ENCODE data around the gene MOSPD2.
A peak's percentile ranks its signal among the peaks of the same experiment; 100 is the strongest.

MOSPD2 gene

GRCh38 chrX:14903891-14904290 is 30.7 kb downstream of the MOSPD2 start (continued):
- TF ChIP-seq CSRNP3 (CRISPR knock-in tag; IDR thresholded peaks at IDR 0.05) (no peak), TOX (CRISPR knock-in tag; IDR thresholded peaks at IDR 0.05; ENCODE audit: borderline replicate concordance) (no peak), POU6F1 (CRISPR knock-in tag; IDR thresholded peaks at IDR 0.05; ENCODE audit: borderline replicate concordance, low read depth) (no peak), ISL1 (CRISPR knock-in tag; IDR thresholded peaks at IDR 0.05) (no peak), ZFP3 (CRISPR knock-in tag; IDR thresholded peaks at IDR 0.05) (no peak)

- ATAC-seq, result no peak
- TF ChIP-seq RARB (CRISPR knock-in tag; IDR thresholded peaks at IDR 0.05) (no peak), ZNF70 (CRISPR knock-in tag; IDR thresholded peaks at IDR 0.05) (no peak), PATZ1 (CRISPR knock-in tag; IDR thresholded peaks at IDR 0.05; ENCODE audit: borderline replicate concordance) (no peak), GLIS3 (CRISPR knock-in tag; IDR thresholded peaks at IDR 0.05) (no peak), ZFP30 (CRISPR knock-in tag; IDR thresholded peaks at IDR 0.05) (no peak), ZFP3 (CRISPR knock-in tag; IDR thresholded peaks at IDR 0.05) (no peak), ARNTL (CRISPR knock-in tag; IDR thresholded peaks at IDR 0.05; ENCODE audit: borderline replicate concordance, low read depth) (no peak)
Measured at GRCh38 chrX:14913241-14913640, 40.0 kb downstream of the MOSPD2 start.

- no peak for ATAC-seq
- TF ChIP-seq PPARA (CRISPR knock-in tag; IDR thresholded peaks at IDR 0.05; ENCODE audit: borderline replicate concordance) (no peak), TCF4 (CRISPR knock-in tag; IDR thresholded peaks at IDR 0.05; ENCODE audit: borderline replicate concordance) (no peak), BACH2 (CRISPR knock-in tag; IDR thresholded peaks at IDR 0.05; ENCODE audit: borderline replicate concordance) (no peak), SNAI2 (CRISPR knock-in tag; IDR thresholded peaks at IDR 0.05) (no peak), ARNTL (CRISPR knock-in tag; IDR thresholded peaks at IDR 0.05; ENCODE audit: borderline replicate concordance, low read depth) (no peak)
Measured at GRCh38 chrX:14915596-14915995, 42.4 kb downstream of the MOSPD2 start.

GRCh38 chrX:14916017-14916674 is 42.9 kb downstream of the MOSPD2 start:
- TF ChIP-seq ZNF70 (CRISPR knock-in tag; IDR thresholded peaks at IDR 0.05), result no peak
- TF ChIP-seq ISL1 (CRISPR knock-in tag; IDR thresholded peaks at IDR 0.05), result peak; percentile 33; the same call in 1 of the 2 replicates
- ATAC-seq, result peak; percentile 71

GRCh38 chrX:14919407-14919806 is 46.2 kb downstream of the MOSPD2 start:
- ATAC-seq, result no peak
- TF ChIP-seq ZNF565 (CRISPR knock-in tag; conservative IDR thresholded peaks at IDR 0.05; ENCODE audit: low read depth), result no peak

GRCh38 chrX:14920196-14920595 is 47.0 kb downstream of the MOSPD2 start:
- ATAC-seq, result no peak
- no peak for TF ChIP-seq PATZ1 (CRISPR knock-in tag; IDR thresholded peaks at IDR 0.05; ENCODE audit: borderline replicate concordance)
- no peak for TF ChIP-seq CREB5 (CRISPR knock-in tag; IDR thresholded peaks at IDR 0.05; ENCODE audit: low read depth)
- TF ChIP-seq CSRNP3 (CRISPR knock-in tag; IDR thresholded peaks at IDR 0.05), result no peak
- TF ChIP-seq SNAI2 (CRISPR knock-in tag; IDR thresholded peaks at IDR 0.05), result no peak
- no peak for TF ChIP-seq BACH2 (CRISPR knock-in tag; IDR thresholded peaks at IDR 0.05; ENCODE audit: borderline replicate concordance)
- TF ChIP-seq ZNF70 (CRISPR knock-in tag; IDR thresholded peaks at IDR 0.05), result no peak
- no peak for TF ChIP-seq TSHZ2 (CRISPR knock-in tag; IDR thresholded peaks at IDR 0.05)
- TF ChIP-seq OSR1 (CRISPR knock-in tag; IDR thresholded peaks at IDR 0.05), result no peak
- no peak for TF ChIP-seq PPARA (CRISPR knock-in tag; IDR thresholded peaks at IDR 0.05; ENCODE audit: borderline replicate concordance)
